Left lobe of liver (tissue), 2 donors: ENCODE results near the gene IGF1R. TPM values are rescaled to one million over a fixed set of nuclear protein-coding genes. Genes with fewer than 3 reads are reported as not detected.
A peak's percentile ranks its signal among the peaks of the same experiment; 100 is the strongest.

ENCODE experiments used
- ATAC-seq: fragments of 200-7000 bp; cut with Tn5 transposase; one replicate; pipeline ENCODE4 v1.9.1; 2020; ENCODE audit warnings: mild to moderate bottlenecking, moderate library complexity
- DNase-seq: peaks from one replicate; pipeline ENCODE4 v3.0.0-alpha.2; 2020; ENCODE audit warnings: low spot score
- total RNA-seq: library from RNA; stranded (reverse); gene quantifications from one replicate; pipeline ENCODE4 v1.2.1, GENCODE V29; 2021
- donor health status: DM: no; HTN: no; CAD: no; lungs with moderate emphysema.
- donor health status: DM: no; HTN: yes; CAD: no.

IGF1R gene
- total RNA-seq, 1 donor from 2014 or later: 3.3 TPM

DNA sequence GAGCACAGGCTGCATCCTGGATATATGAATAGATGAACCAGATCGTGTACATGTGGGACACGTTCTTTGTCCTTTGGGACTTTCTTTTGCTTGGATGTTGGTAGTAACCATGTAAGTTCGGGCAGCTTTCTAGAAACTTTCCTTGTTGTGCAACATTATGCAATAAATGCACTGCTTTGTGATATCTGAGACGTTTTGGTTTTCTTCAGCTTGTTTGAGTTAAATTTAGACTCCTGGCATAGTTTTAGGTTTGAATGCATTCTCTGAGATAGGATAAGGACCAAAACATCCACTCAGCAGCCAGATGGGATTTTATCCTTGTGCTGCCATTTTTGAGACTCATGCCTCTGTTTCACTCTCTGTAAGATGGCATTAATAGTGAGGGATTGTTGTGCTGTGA is 158.9 kb downstream of the IGF1R start:
- no peak for ATAC-seq
- no peak for DNase-seq

DNA sequence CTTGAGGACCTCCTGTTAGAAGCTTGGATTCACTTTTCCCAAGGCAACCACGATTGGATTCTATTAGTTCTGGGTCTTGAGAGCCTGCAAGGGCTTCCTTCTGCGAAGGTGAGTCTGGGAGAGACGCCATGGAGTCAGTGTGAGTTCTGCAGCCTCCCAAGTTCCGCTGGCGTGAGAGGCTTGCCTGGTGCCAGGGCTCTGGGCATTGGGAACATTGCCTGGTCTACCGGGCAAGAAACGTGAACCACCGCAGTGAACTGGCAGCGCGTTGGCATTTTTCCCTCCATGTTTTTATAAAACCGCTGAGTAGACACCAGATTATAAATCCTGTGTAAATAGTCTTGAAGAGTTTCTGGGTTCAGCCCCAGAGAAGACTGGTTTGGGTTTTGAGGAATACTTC is 160.9 kb downstream of the IGF1R start:
- DNase-seq: no peak

DNA sequence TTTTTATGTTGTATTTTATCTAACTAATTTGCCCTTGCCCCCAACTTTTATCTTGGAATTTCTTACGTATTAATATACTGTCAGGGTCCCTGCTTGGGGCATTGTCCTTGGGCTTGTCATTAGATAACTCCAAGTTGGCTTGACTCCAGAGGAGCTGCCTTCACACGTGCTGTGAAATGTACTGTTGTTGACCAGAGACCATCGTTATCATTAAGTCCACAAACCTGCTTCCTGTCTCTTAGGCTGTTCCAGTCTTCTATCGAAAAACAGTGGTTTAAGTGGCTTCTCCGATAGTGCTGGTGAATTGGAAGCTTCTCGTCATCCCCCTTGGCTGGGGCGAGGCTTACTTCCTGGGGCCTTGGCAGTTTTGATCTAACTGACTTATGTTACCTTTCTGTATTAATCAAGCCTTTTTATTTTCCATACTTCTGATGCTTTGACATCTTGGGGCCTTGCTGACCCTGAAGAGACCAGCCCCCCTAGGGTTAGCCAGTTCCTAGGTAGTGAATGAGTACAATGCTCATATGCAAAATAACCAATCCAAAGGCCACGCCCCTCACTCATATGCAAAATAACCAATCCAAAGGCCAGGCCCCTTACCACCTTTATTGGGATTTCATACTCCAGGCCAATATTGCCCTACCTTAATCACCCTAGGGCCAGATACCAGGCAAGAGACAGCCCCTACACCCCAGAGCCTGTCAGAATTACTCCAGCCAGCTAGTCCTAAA is 164.5 kb downstream of the IGF1R start:
- ATAC-seq (peak; percentile 55), DNase-seq (no peak)

More for the DNA sequence above, 160.9 kb downstream of the IGF1R start:
- no peak for ATAC-seq

DNA sequence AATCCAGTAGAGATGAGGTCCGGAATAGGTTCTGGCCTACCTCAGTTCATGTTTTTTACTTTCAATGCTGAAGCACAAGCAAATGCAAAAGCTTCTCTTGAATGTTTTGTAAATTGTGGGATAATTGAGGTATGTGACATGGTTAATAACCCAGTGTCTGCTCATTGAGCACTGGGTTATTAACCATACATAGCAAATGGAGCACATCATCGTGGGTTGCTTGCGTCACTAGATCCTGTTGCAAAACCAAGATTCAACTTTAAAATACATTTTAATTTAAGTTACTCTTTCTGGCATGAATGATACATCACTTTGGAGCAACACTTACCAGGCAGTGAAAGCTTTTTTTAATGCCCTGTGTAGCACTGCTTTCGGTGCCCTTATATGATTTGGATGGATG is 165.6 kb downstream of the IGF1R start:
- no peak for DNase-seq

DNA sequence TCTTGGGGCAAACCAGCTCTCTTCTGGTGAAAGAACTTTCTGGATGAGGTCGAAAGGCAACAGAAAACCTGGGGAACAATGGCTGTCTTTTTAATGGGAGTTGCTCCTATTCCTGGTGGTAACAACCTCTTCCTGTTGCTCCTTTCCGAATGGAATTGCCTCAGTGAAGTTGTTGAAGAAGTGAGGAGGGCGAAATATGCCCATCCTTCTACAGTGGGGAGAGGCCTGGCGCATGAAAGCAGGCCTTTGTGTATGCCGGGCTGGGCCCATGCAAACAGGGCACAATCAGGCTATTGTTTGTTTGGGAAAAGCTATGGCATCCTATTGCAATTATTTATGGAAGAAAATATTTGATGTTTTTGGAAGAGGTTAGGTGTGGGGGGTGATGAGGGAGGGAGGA is 166.9 kb downstream of the IGF1R start:
- DNase-seq (no peak), ATAC-seq (no peak)

More for the DNA sequence above, 165.6 kb downstream of the IGF1R start:
- ATAC-seq: no peak

DNA sequence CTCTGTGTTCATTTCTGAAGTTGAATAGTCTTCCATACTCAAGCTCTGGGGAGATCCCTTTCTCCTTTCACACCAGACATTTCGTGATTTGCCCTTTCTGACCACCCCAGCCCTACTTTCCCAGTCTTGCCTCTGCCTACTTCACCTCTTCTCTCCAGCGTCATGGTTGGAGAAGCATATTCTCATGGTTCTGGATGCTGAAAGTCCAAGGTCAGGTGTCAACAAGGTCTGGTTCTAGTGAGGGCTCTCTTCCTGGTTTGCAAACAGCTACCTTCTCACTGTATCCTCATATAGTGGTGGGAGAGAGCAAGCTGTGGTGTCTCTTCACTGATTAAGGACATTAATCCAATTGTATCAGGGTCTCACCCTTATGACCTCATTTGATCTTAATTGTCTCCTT is 169.4 kb downstream of the IGF1R start:
- ATAC-seq (no peak), DNase-seq (no peak)

DNA sequence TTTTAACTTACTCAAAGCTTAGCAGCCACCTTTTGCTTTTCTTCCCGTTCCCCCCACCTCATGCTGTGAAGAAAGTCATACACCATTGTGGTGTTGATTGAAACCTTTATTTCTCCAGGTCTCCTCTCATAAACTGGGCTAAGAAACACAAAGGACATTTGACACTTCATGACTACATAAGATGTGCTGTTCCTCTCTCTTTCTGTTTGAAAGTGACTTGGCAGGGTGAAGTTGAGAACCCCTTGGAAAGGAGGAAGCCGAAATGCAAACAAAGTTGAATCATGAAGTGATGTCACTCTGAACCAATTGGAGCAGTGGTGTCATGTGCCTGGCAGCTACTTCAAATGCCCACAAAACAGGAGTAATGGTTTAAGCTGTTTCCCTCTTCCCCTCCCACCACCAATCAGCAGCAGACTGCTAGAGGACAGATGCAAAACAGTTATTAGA is 174.7 kb downstream of the IGF1R start:
- ATAC-seq: no peak
- DNase-seq: no peak

DNA sequence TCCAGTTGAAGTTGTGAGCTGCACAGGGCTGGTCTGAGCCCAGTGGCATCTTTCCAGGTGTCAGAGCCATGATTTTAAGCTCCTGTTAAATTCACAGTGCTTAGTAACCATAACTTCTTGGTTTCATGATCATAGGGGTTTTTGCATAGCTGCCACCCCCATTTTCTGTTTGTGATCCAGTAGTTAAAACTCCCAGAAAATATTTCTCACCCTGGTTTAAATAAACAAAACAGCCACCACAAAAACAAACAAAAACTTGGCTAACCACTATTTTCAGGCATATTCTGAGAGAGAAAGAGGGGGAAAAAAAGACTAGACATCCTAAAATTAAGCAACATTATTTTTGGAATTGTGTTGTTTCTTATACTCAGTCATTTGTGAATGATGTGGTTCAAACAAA is 175.3 kb downstream of the IGF1R start:
- DNase-seq (no peak), ATAC-seq (no peak)

DNA sequence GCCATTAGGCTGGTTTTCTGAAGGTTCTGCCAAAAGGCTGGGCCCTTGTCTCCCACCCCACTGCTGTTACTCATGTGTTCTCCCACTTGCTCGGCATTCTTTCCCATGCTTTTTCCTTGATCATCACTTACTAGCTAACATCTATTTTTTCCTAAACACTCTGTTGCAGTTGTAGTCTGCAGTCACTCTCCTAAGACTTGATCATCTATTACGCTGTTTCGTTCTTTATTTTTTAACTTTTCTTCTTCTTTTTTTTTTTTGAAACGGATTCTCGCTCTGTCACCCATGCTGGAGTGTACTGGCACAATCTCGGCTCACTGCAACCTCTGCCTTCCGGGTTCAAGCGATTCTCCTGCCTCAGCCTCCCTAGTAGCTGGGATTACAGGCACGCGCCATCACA is 176.3 kb downstream of the IGF1R start:
- ATAC-seq (no peak), DNase-seq (no peak)

DNA sequence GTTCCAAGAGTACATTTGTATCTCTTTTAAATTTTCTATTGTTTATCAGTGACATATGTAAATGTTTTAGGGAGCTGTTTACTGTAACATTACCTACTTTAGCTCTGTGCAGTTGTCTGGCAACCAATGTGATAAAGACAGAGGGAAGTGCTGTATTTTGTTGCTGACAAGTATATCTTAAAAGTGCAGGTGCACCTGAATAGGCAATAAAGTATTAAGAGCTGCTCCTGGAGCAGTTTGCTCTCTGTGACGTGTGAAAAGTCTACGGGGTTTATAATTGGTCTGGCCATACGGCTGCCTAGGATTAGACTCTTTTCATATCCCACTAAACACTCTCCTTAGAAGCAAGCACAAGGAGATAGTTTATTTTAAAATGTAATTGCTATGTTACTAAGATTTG is 178.3 kb downstream of the IGF1R start:
- no peak for ATAC-seq
- DNase-seq: no peak

DNA sequence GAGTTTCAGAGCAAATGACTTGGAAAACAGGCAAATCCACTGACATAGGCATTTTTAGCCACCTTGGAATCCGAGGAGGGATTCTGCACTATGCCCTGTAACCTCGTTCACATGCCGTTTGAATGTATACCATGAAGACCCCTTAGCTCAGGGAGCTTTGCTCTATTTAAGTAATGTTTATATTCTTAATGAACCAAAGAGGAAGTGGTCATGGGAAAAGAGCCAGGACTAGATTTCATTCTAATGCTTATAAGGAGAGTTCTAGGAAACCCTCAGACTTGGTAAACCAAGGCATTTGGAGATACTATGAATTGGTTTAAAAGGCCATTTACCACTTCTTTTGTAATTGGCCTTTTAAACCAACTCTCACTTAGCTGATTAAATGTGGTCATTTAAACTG is 178.9 kb downstream of the IGF1R start:
- no peak for DNase-seq
- ATAC-seq: no peak

DNA sequence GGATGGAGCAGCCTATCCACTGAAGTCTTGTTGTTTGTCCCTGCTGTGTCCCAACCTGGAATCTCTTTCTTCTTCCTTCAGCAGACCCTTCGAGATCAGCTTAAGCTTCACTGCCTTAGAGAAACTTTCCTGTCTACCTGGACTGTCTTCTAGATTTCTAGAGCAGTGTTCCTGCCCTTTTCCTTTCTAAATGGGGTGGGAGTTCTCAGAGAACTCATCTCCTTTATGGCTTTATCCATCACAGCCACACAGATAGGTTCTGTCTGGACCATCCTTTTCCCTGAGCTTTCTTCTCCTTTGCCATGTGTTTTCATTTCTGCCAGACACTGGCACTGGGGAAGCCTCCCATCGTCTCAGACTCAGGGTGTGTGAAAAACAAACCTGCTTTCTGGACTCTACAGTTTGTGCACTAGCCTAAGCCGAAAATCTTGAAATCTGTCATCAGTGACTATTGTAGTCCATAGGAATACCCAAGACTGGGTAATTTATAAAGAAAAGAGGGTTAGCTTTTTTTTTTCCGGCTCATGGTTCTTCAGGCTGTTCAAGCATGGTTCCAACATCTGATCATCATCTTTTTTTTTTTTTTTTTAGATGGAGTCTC is 181.8 kb downstream of the IGF1R start:
- DNase-seq (no peak), ATAC-seq (no peak)

DNA sequence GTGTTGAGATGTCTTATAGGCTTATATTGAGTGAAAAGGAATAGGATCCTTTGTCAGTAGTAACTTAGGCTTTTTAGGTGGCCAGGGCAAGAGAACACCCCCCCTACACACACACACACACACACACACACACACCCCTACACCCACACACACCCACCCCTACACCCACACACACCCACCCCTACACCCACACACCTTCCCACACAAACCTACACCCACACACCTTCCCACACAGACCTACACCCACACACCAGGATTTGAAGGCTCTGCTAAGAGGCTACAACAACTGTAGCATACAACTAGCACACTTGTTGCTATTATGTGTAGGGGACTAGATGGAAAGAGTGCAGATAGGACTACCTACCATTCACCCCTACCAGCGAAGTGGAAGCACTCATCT is 186.6 kb downstream of the IGF1R start:
- DNase-seq: no peak
- ATAC-seq: no peak

DNA sequence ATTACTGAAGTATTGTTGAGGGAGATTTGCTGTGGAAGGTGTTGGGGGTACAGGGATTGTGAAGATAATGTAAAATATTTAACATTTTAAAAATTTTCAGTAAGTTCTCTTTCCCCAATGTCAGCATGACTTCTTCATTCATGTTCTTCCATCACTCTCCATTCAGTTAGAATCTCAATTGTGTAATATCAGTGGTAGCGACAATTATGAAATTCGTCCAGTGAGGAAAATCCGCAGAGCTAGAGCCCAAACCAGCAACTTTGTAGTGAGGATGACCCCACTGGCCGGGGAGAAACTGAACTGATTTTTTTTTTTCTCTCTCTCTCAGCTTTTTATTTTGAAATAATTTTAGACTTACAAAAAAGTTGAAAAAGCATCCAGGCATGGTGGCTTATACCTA is 187.5 kb downstream of the IGF1R start:
- DNase-seq: no peak
- no peak for ATAC-seq

DNA sequence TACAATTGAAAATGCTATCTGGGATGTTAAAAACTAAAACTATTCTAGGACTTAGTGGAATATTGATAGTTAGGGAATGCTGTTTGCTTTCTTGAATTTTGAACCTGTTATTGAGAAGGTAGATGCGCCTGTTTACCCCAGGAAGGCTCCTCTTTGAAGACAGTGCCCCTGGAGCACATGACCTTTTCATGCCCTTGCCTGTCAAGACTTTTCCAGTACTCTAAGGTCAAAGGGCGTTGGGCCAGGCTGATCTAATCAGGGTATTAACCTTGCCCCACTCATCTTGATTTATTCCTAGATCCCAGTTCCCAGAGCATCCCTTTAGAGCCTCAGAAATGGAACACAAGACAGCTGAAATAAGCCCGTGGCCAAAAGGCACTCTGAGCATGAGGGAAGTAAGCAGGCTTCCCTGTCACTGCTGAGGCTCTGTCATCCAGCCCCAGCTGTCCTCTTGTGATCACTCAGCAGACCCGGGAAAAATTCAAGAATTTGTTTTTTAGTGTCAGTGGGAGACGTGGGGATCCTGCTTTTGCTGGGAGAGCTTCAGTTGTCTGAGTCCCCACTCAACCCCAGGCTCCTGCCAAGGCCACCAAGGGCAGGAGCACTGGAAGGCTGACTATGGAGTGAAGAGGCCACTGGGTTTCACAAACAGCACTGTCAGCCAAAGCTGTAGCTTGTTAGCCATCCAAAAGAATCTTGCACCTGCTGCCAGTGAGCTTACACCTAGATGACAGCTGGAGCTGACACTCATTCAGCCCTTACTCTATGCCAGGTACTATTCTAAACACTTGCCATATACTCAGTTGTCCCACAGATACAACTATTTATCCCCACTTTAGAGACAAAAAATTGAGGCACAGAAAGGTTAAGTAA is 190.3 kb downstream of the IGF1R start:
- no peak for ATAC-seq

DNA sequence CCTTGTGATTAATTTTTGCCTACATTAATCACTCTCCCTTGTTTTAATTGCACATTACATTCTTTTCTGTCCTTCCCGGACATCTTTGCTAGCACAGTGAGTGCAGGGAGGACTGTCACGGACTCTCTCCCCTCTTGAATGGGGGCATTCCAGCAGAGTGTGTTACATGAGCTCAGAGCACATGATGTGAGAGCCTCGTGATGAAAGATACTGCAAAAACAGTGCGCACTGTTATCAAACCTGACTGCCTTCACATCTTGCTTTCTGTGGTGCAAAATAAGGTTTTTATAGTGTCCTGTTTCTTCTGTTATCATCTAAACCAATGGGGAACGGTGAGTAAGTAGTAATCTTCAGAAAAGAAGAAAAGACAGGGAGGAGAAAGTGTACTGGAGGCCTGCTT is 191.7 kb downstream of the IGF1R start:
- DNase-seq (no peak), ATAC-seq (no peak)

More for the DNA sequence above, 190.3 kb downstream of the IGF1R start:
- DNase-seq: no peak

DNA sequence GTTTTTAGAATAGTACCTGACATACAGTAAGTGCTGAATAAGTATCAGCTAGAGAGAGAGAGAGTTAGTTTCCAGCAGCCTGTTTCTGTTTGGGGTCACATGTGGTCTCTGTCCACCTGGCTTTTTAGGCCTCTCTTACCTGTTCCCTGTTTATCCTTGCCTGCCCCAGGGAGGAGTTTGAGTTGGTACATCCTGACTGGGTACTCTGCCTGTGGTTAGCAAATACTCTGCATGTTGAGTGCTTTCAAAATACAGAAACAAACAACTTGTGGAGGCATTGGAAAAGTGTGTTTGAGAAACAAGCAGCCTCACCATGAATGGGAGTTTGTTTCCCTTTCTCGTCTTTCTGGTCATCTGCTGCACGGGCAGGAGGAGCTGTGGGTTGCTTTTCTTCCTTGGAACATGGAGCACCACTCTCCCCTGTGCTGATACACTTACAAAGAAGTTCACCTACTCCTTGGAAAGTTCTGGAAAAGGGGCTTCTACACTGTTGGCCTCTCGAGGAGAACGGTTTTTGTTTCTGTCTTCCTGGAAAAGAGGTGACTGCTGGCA is 193.2 kb downstream of the IGF1R start:
- DNase-seq (no peak), ATAC-seq (no peak)

DNA sequence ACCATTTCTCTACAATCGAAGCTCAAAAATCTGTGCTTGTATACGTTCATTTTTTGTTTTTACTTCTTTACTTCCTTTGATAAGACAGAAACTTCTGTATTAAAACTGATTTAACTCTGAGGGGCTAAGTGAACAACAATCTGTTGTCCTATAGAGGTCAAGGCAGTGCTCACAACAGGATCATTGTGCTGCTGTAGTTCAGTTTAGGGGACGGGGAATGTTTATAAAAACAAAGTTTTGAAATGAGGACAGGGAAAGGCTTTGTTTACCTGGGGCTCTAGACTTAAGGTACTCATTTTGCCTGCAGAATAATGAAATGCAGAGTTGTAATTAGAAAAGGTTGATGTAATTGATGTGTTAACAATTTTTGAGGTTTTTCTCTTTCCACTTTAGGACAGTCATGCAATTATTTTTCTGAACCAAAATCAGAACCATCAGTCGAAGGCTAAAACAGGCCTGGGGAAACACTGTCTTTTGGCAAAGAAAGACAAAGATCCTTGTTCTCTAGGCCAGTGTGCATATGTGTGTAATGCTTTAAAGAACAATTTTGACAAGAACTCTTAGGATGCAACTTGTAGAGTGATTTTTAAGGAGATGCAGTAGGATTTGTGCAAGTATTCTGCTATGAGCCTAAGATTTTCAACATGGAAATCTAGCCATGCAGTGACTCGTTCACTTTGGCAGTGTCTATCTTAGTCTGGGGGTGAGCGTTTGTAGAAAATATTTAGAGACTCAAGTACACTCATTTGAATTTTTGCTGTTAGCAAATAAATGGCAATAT is 194.0 kb downstream of the IGF1R start:
- DNase-seq (no peak), ATAC-seq (no peak)

DNA sequence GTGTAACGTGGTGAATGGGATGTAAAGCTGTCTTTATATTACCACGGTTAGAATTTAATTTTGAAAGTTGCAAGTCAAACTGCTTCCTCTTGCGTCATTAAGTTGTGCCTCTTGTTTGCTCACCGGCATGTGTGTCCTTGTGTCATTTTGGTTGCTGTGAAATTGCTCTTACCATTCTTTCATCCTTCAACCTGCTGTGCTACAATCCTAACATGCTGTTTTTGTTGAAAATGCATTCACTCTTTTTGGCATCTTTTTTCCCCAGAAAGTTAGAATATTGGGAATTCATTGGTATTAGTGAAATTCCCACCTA is 194.6 kb downstream of the IGF1R start:
- no peak for DNase-seq
- no peak for ATAC-seq

DNA sequence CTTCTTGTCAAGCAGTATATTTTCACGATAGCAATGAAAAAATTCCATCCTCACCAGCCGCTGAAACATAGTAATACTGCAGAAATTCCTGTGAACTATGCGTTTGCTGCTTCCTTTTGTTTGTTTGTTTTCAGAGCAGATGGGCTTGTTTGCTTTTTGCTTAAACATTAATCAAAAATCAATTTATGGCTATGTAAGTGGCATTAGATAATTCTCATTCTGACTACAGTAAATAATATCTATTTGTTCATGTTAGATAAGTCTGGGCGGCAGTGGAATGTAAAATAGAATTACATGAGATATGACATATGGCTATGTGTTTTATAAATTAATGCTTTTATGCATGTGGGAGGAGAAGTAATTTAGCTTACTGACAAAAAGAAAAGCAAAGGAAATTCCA is 195.5 kb downstream of the IGF1R start:
- ATAC-seq (peak; percentile 10), DNase-seq (no peak)

DNA sequence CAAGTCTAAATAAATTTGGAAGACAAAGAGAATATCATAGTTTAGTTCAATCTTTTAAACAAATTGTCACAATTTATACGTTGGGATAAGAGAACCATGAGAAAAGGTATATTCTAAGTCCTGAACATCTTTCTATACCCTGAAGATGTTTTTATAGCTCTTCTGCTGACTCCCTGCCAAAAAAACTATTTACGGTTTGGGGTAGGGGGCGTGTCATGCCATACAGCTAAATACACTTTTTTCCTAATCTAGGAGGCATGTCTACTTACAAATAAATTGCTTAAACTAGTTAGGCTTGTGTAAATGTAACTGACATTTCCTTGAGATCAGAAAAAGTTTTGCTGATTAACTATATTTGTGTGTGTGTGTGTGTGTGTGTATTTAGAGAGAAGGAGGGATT is 195.9 kb downstream of the IGF1R start:
- DNase-seq (no peak), ATAC-seq (no peak)
